Stimulated activated CD8-positive, alpha-beta memory T cell treated with anti-CD3 and anti-CD28 coated beads, Interleukin-4, amount 100 ng/mL, for 48 hours (primary cell): ENCODE measurements around the gene AQP4.

Experiments used
- DNase-seq: peaks from one replicate; pipeline ENCODE4 v3.0.0-alpha.2; 2020

The AQP4 gene

DNA sequence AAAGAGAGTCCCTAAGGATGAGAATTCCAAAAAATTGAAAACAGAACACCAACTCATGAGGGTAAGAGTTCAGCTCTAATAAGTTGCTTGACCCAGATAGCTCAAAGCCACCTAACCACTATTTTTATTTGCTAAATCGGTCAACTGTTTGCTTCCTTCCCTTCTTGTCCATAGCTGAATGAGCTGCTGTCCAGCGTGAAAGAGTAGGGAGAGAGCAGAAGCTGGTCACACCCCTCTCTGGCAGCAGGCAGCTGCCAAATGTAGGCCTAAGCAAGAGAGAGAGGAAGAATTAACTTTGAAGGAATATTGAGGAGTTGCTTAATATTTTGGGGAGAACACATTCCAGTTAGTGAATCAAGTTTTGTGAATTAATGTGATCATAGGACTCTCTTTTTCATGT is 25.9 kb downstream of the AQP4 start:
- no peak for DNase-seq

DNA sequence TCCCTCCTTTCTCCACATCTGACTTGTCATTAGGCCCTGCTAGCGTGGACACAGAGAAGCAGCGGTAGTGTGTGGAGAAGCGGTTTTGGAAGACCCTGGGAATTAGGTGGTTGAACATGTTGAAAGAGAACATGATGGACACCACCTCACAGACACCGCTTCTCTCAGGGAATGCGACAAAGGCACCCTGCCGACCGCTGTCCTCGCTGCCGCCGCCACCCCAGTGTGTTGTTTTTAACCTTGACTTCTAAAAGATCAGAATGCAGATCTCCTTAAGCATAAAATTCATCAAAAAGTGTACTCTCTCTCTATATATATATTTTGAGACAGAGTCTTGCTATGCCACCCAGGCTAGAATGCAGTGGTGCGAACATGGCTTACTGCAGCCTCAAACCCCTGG is 33.2 kb downstream of the AQP4 start:
- no peak for DNase-seq

DNA sequence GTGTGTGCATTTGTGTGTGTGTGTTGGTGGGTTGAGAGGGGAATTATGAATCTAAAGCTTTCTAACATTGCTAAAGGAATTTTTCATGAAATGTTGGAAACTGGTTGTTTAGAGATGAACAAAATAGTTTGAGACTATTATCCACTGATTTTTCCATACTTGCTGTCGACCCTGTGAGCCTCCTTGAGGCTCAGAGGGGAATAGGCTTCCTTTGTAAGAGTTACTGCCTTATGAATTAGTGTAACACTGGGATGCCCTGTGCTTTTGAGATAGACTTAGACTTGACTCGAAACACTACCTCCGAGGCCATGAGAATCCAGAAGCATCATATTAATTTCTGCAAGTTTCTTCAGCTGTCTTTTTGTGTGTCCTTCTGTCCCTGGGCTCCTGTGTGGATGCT is 37.9 kb downstream of the AQP4 start:
- no peak for DNase-seq

DNA sequence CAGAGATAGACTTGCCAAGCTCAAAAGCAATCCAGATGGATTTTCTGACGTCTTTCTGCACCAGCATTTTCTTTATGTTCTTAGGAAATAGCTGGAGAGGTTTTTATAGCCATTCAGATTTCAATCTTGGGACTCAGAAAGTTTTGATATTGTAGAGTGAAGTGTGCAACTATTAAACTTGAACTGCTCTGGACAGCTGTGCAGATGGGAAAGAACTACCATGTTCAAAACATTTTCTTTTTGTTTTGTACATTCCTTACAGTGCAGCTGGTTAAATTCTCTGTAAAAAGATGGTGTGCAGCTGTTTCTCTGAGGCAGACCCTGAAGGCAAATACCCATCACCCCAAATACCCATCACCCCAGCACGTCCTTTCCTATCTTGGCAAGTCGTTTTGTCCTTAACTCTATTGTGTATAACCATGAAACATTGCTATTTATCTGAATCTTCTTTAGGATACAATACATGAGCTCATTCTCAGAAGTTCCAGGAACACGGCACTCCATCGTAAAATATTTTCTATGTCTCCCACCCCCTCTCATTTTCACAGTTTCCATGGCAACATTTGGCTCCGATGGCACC is 38.8 kb downstream of the AQP4 start:
- no peak for DNase-seq

DNA sequence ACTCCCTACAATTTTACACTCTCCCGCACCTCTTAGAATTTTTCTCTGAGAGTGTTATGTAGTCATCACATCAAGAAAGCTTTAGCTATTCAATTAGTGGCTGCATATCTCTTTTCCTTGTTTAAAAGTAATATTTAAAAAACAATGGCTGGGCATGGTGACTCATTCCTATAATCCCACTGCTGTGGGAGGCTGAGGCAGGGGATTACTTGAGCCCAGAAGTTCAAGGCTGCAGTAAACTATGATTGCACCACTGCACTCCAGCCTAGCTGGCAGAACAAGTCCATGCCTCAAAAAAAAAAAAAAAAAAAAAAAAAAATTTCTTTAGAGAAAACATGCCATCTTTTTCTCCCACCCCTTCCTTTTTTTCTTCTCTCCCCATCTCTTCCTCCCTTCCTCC is 44.3 kb downstream of the AQP4 start:
- DNase-seq: no peak

DNA sequence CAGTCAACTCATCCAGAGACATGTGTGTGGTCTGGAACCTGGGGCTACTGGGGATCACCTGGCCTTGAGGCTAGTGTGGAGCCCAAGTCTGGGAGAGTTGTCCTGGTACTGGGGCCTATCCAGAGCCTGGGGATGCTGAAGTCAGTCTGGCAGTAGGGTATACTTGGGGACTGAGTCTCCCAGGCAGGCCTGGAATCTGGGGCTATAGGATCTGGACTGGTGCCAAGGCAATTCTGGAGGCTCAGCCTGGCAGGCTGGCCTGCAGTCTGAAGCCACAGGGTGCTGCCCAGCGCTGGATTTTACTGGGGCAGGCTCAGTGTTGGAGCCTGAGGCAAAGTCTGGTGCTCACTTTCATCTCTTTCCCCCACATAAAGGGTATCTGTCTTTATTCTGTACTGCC is 46.5 kb downstream of the AQP4 start:
- no peak for DNase-seq

DNA sequence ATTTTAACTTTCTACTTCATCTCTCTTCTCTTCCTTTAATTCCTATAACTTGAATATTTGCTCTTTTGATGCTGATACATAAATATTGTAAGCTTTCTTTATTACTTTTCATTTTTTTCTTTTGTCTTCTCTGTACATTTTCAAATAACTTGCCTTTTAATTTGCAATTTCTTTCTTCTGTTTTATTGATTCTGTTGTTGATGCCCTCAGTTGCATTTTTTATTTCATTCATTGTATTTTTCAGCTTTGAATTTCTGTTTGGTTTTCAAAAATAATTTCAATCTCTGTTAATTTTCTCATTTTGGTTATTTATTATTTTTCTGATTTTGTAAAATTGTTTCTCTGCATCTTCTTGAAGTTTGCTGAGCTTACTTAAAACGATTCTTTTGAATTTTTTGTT is 47.0 kb downstream of the AQP4 start:
- no peak for DNase-seq

DNA sequence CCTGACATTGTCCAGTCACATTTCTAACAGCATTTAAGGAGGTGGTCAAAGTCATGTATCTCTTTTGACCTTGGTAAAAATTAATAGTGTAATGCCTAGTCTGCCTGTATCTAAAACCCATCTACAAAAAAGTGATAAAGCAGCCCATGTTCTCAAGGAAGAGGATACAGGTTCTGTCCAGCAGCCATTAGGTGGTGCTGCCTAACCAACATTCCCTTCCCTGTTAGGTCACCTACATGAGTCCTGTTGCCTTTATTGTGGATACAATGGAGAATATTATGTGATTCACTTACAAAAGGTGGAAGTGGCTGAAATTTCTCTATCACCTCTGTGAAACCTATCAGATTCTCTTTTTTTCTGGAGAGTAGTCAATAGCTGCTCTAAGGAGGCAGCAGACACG is 52.5 kb downstream of the AQP4 start:
- DNase-seq: no peak

DNA sequence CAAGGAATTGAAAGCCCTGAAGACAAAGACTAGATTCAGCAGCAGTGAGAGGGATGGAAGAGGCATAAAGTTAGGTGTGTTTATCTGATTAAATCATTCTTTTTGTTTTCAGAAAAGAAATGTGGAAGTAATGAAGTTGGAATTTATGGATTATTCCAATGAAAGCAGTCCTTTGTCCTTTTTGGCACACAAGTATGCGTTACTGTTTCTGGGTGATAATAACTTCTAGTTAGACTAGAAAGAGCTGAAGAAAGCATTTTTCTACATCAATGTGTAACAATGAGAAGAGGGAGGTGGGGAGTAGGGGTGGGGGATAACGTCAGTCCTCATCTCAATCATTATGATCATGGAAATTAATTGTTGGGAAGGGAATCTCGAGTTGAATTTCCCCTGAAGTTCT is 53.0 kb downstream of the AQP4 start:
- no peak for DNase-seq

DNA sequence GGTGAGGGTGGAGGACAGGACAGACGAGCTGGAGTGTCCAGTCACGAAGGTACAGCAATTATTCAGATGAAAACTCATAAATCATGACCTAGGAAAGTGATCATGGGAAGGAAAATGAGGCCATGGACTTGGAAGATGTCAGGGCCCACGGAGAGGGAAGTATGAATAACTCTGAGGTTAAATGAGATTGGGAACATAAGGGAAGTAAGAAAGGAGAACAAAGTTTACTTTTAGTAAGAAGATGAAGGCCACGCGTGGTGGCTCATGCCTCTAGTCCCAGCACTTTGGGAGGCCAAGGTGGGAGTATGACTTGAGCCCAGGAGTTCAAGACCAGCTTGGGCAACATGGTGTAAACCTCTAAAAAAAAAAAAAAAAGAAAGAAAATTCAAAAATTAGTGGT is 56.2 kb downstream of the AQP4 start:
- no peak for DNase-seq

DNA sequence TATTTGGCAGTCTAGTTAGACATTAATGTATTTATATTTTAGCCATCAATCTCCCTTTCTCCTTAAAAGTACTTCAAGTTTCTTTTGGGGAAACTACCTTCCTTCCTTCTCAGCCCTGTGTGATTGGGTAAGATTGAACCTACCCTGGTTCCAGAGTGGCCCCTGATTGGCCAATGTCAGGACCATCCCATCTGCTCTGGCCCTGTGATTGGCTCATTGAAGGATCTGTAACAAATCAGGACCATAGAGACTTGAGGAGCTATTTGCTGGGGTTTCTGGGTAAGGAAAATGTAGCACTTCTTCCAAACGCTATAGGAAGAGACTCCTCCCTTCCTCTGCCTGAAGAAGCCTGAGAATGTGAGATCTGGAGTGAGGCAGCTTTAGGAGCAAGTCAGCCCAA is 59.3 kb downstream of the AQP4 start:
- DNase-seq: no peak

DNA sequence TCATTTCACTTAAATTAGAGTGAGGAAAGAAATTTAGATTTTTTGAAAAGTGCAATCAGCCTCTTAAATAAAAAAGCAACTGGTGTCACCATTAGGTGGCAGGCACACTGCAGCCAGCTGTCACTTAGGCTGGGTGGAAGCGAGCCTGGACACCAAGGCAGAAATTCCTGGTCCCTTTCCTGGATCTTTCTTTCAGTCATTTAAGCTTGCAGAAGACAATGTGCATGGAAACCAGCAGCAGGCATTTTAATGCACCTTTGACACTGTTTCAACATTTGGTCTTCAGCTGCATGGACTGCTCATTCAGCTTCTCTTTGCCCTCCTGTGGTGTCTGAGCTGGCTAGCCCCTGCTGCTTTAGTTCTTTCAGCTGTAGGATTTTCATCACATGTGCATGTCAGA is 61.0 kb downstream of the AQP4 start:
- no peak for DNase-seq

DNA sequence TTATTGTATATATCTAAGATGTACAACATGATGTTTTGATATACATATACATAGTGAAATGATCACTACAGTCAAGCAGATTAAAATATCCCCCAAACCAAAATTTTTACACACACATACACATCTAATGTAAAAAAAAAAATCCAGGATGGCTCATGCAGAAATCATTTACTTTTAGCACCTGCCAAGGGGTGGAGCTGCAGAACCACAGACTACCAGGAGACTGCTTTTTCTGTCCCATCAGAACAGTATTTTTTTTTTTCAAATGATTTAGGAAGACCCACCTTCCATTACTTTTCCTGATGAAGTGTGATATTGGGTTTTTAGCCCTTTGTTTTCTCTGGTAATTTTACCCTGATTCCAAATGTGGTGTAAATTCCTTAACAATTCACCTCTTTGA is 61.9 kb downstream of the AQP4 start:
- DNase-seq: no peak

DNA sequence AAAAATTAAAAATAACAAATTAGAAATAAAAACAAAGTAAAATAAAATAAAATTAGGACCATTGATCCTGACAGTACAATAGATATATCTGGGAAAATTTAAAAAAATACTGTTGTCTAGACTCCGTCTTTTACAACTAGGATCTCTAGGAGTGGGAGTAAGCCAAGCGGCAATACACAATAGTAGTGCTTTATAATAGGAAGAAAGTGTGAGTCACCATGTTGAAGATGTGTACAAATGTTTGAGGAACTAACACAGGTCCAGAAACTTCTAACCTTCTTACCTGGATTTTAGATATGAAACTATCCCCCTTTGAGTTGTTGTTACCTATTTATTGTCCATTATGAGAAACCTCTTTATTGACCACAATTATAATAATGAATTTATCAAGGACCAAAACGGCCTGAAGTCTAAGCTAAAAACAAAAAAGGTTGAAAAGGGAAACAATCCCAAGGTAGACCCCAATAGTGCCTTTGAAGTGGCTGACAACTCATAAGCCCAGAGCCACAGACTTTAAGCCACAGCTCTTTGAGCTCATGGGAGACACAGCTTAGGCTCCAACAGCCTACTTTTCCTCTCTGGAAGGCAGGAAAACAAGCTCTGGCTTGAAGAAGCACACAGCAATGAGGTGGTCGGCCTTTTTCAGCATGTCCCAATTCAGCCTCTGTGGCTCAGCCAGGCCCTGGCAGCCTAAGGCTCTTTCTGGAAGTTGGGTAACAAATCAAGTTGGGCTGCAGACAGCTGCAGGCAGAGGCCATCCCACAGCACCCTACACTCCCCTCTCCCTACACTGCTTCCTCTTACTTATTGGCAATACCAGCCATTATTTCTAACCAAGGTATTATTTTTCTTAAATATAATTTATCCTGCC is 62.9 kb downstream of the AQP4 start:
- no peak for DNase-seq
